ENCODE data around the gene DLX5.
A peak's percentile ranks its signal among the peaks of the same experiment; 100 is the strongest.

Gene DLX5

GRCh38 chr7:97018126-97018601, 6.5 kb downstream of the DLX5 start:
- DNase-seq = no peak

- DNase-seq = no peak
Observed at GRCh38 chr7:97017192-97018125, 7.2 kb downstream of the DLX5 start.

- no peak for DNase-seq
Observed at GRCh38 chr7:97016381-97017191, 8.0 kb downstream of the DLX5 start.

- DNase-seq = peak; percentile 54
Observed at GRCh38 chr7:97015756-97016380, 8.8 kb downstream of the DLX5 start.

GRCh38 chr7:97015279-97015678, 9.4 kb downstream of the DLX5 start:
- no peak for DNase-seq

GRCh38 chr7:97014145-97014750, 10.4 kb downstream of the DLX5 start:
- DNase-seq = peak; percentile 93

GRCh38 chr7:97013845-97014134, 10.8 kb downstream of the DLX5 start:
- DNase-seq = no peak

GRCh38 chr7:97013134-97013844, 11.3 kb downstream of the DLX5 start:
- no peak for DNase-seq

GRCh38 chr7:97012365-97013133, 12.1 kb downstream of the DLX5 start:
- no peak for DNase-seq

- DNase-seq = peak; percentile 99
Observed at GRCh38 chr7:97011536-97012364, 12.9 kb downstream of the DLX5 start.

GRCh38 chr7:97011104-97011503, 13.5 kb downstream of the DLX5 start:
- DNase-seq = no peak

- no peak for DNase-seq
Observed at GRCh38 chr7:97009753-97010732, 14.6 kb downstream of the DLX5 start.

GRCh38 chr7:97008275-97008917, 16.2 kb downstream of the DLX5 start:
- no peak for DNase-seq

- no peak for DNase-seq
Observed at GRCh38 chr7:97007583-97007861, 17.1 kb downstream of the DLX5 start.

GRCh38 chr7:97006816-97007582, 17.6 kb downstream of the DLX5 start:
- DNase-seq = no peak

- no peak for DNase-seq
Observed at GRCh38 chr7:97006055-97006815, 18.4 kb downstream of the DLX5 start.

Measured in NCI-H1436 treated with DMSO at 0.1 percent for 48 hours (cell line).